ENCODE data around the gene CALML3.

Gene CALML3

DNA sequence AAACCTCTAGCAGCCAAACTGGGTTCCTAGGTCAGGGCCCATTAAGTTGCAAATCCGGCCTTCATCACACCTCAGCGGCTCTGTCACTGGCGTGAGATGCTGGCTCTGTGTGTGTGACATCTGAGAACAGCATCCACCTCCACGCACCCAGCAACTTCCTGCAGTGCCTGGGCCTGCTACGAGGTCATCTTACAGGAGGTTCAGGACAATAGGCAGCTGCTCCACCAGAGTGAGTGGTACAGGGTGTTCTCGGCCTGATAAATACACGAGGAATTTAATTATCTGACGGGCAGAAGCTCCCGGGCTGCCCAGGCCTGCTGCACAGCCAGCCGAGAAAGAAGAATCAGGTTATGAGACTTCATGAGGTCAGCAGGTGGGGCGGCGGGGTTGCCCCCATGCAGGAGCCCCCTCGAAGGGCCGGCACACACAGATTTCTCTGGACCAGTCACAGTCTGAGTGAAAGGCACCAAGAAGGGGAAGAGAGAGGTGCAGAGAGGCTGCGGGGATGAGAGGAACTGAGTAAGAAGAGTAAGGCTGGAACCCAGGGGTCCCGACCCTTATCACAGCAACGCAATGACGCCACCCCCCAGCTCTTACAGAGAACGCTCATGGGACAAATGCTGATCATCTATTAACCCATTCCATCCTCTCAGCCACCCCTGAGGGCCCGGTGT is 49.3 kb downstream of the CALML3 start:
- no peak for DNase-seq

DNA sequence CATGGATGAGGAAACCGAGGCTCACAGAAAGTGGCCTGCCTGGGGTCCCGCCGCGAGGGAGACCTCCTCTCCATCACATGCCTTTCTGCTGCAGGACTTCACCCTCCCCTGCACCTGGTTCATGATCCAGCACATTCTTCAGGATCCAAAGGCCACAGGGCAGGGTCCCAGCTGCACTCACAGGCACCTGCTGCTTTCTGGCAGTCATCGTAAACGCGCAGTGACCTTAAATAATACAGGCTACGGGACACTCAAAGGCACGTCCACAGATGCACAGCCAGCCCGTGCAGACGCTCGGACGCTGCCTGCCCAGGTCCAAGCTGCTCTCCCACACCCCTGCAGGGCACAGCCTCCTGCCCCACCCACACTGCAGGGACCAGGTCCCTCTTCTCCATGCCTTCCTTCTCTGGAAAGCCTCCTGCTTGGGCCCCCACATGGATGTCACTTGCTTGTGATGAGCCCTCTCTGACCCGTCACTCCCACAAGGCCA is 49.9 kb downstream of the CALML3 start:
- no peak for DNase-seq

DNA sequence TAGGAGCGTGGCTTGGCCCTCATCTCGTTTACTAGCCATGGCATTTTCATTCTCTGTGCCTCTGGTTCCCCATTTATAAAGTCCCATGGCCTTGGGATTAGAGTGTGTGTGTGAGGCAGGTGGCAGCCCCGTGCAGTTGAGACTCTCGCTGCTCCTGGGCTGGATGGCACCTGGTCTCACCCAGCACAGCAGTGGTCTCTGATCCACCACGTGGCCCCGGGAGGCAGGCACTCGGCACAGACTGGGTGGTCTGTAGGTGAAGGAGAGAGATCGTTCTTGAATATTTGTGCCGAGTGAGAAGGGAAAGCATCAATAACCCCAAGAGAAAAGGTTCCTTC is 50.4 kb downstream of the CALML3 start:
- no peak for DNase-seq

DNA sequence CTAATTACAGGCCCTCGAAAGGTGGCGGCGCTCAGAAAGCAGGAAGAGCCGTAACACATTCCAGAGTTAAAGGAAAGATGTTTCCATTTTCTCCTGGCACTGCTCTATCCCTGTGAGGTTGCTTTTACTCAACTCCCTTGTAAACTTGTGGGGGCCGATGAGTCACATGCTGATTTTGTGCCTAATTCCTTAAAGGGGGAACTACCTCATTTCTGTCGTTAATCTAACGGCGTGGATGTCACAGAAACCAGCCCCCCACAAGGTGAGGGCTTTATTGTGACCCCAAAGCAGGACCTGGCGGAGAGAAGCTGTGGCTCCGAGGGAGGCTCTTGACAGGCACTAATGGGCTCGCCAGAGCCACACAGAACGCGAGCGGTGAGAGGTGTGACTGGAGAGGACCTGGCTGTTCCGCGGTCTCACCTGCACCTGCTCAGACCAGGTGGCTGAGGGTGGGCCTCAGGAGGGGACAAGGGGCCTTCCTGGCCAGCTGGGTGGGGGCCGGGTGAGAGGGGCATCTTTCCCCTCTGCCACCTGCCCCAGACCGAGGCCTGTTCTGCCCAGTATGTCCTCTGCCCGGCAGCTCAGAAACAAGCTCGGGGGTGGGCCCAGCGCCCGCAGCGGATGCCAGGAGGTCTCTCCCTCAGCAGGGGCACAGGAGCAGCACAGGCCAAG is 50.9 kb downstream of the CALML3 start:
- no peak for DNase-seq

DNA sequence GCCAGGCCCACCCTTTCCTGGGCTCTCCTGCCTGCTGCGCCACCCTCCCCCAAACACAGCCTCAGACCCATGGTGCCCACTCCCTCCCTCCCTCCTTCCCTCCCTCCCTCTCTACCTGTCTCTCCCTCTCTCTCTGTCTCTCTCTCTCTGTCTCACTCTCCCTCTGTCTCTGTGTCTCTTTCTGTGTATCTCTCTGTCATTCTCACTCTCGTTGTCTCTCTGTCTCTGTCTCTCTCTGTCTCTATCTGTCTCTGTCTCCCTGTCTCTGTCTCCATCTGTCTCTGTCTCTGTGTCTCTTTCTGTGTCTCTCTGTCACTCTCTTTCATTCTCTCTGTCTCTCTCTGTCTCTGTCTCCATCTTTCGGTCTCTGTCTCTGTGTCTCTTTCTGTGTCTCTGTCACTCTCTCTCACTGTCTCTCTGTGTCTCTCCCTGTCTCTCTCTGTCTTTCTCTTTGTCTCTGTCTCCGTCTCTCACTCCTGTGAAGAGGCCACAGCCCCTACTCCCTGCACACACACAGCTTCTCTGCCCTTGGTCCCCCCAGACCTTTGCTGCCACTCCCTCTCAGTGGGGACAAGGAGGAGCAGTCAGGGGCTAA is 51.5 kb downstream of the CALML3 start:
- no peak for DNase-seq
